HL-60 (cell line): Measurements from ENCODE around the gene FXR2.
A peak's percentile ranks its signal among the peaks of the same experiment; 100 is the strongest.

Experiments used
- DNase-seq, 2 experiments: peaks; one replicate each; pipeline ENCODE4 v3.0.0-alpha.2; 2010 to 2020; ENCODE audit warnings: low read depth in 1 of 2, low spot score in 1 of 2
- H3K27ac ChIP-seq: fragments of 250-450 bp; sonication (Bioruptor Pico); replicated peaks from 2 replicates; pipeline ENCODE4 v1.5.1; 2020; ENCODE audit warnings: mild to moderate bottlenecking, moderate library complexity
- H3K27me3 ChIP-seq: fragments of 250-450 bp; sonication (Bioruptor Pico); 2 replicates; pipeline ENCODE4 v1.5.1; 2021; ENCODE audit warnings: mild to moderate bottlenecking, moderate library complexity; ENCODE audit not compliant: insufficient read depth, poor library complexity, severe bottlenecking
- H3K4me3 ChIP-seq: replicated peaks from 2 replicates; pipeline ENCODE4 v1.5.1; 2011; ENCODE audit warnings: mild to moderate bottlenecking, control low read depth, low read length; ENCODE audit not compliant: insufficient read depth
- GABPA ChIP-seq: IDR thresholded peaks from 2 replicates; pipeline ENCODE4 v1.6.1; 2012; ENCODE audit warnings: low read depth
- POLR2AphosphoS5 ChIP-seq: IDR thresholded peaks from 2 replicates; pipeline ENCODE4 v1.6.1; 2012; ENCODE audit warnings: low read depth
- REST ChIP-seq: IDR thresholded peaks from 2 replicates; pipeline ENCODE4 v1.6.1; 2012; ENCODE audit warnings: low read depth; ENCODE audit not compliant: insufficient replicate concordance
- SPI1 ChIP-seq: IDR thresholded peaks from 2 replicates; pipeline ENCODE4 v1.6.1; 2012; ENCODE audit warnings: low read depth, mild to moderate bottlenecking, borderline replicate concordance
- TF ChIP-seq, protein P1 (sequence below): IDR thresholded peaks from one replicate; pipeline ENCODE4 v1.5.1; 2011; ENCODE audit warnings: low read length, control low read depth, inconsistent platforms; ENCODE audit not compliant: insufficient read depth

FXR2 gene

GRCh38 chr17:7586673-7587419 lies 27.9 kb downstream of the FXR2 start:
- H3K27ac ChIP-seq = peak overlapping the region; percentile 63
- no peak overlapping the region for H3K4me3 ChIP-seq
- DNase-seq = peak in 1 of 2 experiments; percentile 63
- TF ChIP-seq SPI1 = no peak
- TF ChIP-seq GABPA = no peak
- no peak for TF ChIP-seq REST
- TF ChIP-seq, protein P1, sequence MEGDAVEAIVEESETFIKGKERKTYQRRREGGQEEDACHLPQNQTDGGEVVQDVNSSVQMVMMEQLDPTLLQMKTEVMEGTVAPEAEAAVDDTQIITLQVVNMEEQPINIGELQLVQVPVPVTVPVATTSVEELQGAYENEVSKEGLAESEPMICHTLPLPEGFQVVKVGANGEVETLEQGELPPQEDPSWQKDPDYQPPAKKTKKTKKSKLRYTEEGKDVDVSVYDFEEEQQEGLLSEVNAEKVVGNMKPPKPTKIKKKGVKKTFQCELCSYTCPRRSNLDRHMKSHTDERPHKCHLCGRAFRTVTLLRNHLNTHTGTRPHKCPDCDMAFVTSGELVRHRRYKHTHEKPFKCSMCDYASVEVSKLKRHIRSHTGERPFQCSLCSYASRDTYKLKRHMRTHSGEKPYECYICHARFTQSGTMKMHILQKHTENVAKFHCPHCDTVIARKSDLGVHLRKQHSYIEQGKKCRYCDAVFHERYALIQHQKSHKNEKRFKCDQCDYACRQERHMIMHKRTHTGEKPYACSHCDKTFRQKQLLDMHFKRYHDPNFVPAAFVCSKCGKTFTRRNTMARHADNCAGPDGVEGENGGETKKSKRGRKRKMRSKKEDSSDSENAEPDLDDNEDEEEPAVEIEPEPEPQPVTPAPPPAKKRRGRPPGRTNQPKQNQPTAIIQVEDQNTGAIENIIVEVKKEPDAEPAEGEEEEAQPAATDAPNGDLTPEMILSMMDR = peak; percentile 56
- TF ChIP-seq POLR2AphosphoS5 = no peak
- H3K27me3 ChIP-seq = no peaks in the 10 kb centered on the region

GRCh38 chr17:7583253-7584109 lies 31.2 kb downstream of the FXR2 start, which contains the start of gene MPDU1:
MPDU1 (plus strand) TSS chr17:7583852; CDS start chr17:7583863, 11 bp downstream.
- Histone ChIP-seq H3K27me3 (no peaks in the 10 kb centered on the region), H3K27ac (peak within 1 kb of the TSS; percentile 98), H3K4me3 (peak within 1 kb of the TSS; percentile 48)
- TF ChIP-seq SPI1 (peak; percentile 74; the same call in 1 of the 2 replicates), POLR2AphosphoS5 (peak; percentile 73; the same call in 1 of the 2 replicates), GABPA (no peak), REST (peak; percentile 80)
- TF ChIP-seq, protein P1 = no peak
- peak; percentile 84 to 89 for DNase-seq

- Histone ChIP-seq H3K27me3 (no peaks in the 10 kb centered on the region), H3K27ac (peak overlapping the region; percentile 98), H3K4me3 (no peak overlapping the region; the same call in 1 of the 2 replicates)
- TF ChIP-seq, protein P1 = no peak
- TF ChIP-seq GABPA = no peak
- no peak for TF ChIP-seq SPI1
- TF ChIP-seq POLR2AphosphoS5 = no peak
- TF ChIP-seq REST = no peak
- no peak for DNase-seq
These were observed 32.1 kb downstream of the FXR2 start for GRCh38 chr17:7582396-7583252.
